T-helper 2 cell treated with Interferon-gamma antibody and Interleukin-4, amounts not matched to agents 100 ng/mL and 5 ng/mL, for 36 hours (primary cell): ENCODE data around the gene TMEM151A. TPM values are rescaled to one million over a fixed set of nuclear protein-coding genes. Genes with fewer than 3 reads are reported as not detected.

Experiments
- intact Hi-C: fragments of 100-400 bp; cut with micrococcal nuclease; formaldehyde crosslinking; loops from one replicate; pipeline ENCODE4 v1.15.1; 2023
- total RNA-seq: library from RNA; stranded (reverse); gene quantifications from 2 replicates; pipeline ENCODE4 v1.2.3, GENCODE V29; 2022

The TMEM151A gene
- total RNA-seq, 1 donor from 2014 or later, result not detected

GRCh38 chr11:66333220-66333877 is 41.7 kb downstream of the TMEM151A start:
- intact Hi-C loops, result no loop called here

- intact Hi-C loops, result no loop called here
These were observed 42.4 kb downstream of the TMEM151A start for GRCh38 chr11:66333896-66334604.

GRCh38 chr11:66334605-66335442 is 43.1 kb downstream of the TMEM151A start:
- intact Hi-C loops, result no loop called here

GRCh38 chr11:66335531-66336233 is 44.0 kb downstream of the TMEM151A start:
- intact Hi-C loops, result no loop called here

GRCh38 chr11:66336234-66337102 is 44.8 kb downstream of the TMEM151A start, which contains the start of gene RIN1:
Gene RIN1 (minus strand): TSS chr11:66336434. CDS start chr11:66336402, 32 bp downstream.
- intact Hi-C loops, result no loop called here

- intact Hi-C loops, result no loop called here
These were observed 45.6 kb downstream of the TMEM151A start for GRCh38 chr11:66337103-66337899.

- intact Hi-C loops, result no loop called here
These were observed 46.8 kb downstream of the TMEM151A start for GRCh38 chr11:66338276-66339161.

- intact Hi-C loops, result no loop called here
These were observed 47.5 kb downstream of the TMEM151A start for GRCh38 chr11:66339162-66339675.

- intact Hi-C loops, result no loop called here
These were observed 48.2 kb downstream of the TMEM151A start for GRCh38 chr11:66339686-66340483.

- intact Hi-C loops, result no loop called here
These were observed 49.2 kb downstream of the TMEM151A start for GRCh38 chr11:66340596-66341501.

GRCh38 chr11:66341502-66342126 is 49.9 kb downstream of the TMEM151A start:
- intact Hi-C loops, result no loop called here

- intact Hi-C loops, result no loop called here
These were observed 51.5 kb downstream of the TMEM151A start for GRCh38 chr11:66343176-66343575.

- intact Hi-C loops, result loop anchor here (1.0 to 5.0 kb wide), 5 partner anchors 32 to 292 kb away; partner anchors contain the start of genes MRPL11, RBM14, SF3B2 and YIF1A
These were observed 53.0 kb downstream of the TMEM151A start, which contains the start of gene BRMS1 for GRCh38 chr11:66344550-66345315. Gene BRMS1 (minus strand): TSS chr11:66345104. CDS start chr11:66342234, 2,870 bp downstream.

GRCh38 chr11:66345316-66345649 is 53.6 kb downstream of the TMEM151A start:
- intact Hi-C loops, result loop anchor here (1.0 to 5.0 kb wide), 5 partner anchors 33 to 293 kb away; partner anchors contain the start of genes MRPL11, RBM14, SF3B2 and YIF1A
